ENCODE data around the gene GTF2I. TPM values are rescaled to one million over a fixed set of nuclear protein-coding genes. Genes with fewer than 3 reads are reported as not detected.
"Not testable (repeated sequence)": the region's sequence is repeated elsewhere in the genome, so short reads cannot be mapped to it uniquely, and the experiment has no call there.

Gene GTF2I
- total RNA-seq, 4 donors from 2014 or later: 149 to 252 (median 173) TPM

DNA sequence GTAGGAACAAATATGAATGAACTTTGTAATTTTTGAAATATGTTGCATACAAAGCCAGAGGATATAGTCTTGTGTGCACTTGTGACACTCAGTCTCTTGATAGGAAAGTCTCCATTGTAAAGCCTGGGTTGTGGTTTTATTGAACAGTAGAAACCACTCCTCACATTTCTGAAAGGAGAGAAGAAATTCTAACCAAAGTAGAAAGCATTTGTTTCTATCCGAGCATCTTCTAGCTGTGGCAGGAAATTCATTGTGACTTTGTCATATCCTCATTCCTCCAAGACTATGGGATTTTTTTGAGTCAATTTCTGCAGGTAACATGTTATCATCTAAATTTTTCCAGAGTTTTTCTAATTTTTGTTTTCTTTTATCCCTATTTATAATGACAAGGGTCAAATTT is 60.8 kb downstream of the GTF2I start:
- TF ChIP-seq, protein P1, sequence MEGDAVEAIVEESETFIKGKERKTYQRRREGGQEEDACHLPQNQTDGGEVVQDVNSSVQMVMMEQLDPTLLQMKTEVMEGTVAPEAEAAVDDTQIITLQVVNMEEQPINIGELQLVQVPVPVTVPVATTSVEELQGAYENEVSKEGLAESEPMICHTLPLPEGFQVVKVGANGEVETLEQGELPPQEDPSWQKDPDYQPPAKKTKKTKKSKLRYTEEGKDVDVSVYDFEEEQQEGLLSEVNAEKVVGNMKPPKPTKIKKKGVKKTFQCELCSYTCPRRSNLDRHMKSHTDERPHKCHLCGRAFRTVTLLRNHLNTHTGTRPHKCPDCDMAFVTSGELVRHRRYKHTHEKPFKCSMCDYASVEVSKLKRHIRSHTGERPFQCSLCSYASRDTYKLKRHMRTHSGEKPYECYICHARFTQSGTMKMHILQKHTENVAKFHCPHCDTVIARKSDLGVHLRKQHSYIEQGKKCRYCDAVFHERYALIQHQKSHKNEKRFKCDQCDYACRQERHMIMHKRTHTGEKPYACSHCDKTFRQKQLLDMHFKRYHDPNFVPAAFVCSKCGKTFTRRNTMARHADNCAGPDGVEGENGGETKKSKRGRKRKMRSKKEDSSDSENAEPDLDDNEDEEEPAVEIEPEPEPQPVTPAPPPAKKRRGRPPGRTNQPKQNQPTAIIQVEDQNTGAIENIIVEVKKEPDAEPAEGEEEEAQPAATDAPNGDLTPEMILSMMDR (IDR thresholded peaks at IDR 0.05; ENCODE audit: low read depth): no peak

GRCh38 chr7:74722153-74722552 is 64.6 kb downstream of the GTF2I start:
- TF ChIP-seq, protein P1 (IDR thresholded peaks at IDR 0.05; ENCODE audit: low read depth): no peak

DNA sequence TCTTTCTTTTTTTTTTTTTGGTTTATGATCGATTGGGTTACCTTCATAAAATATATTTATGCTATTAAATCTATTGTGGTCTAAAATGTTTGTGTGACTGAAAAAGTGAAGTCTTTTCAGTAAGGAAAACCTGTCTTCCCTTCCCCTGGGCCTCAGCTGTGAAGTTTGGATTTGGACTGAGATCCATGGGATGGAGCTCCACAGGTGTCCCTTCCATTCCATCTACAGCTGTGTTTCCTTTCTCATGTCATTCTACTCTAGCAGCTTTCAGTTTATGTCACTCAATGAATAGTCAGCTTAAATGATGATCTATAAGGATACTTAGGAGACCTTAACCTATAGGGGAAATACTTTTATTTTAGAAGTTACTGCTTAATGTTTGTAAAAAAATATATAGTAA is 68.3 kb downstream of the GTF2I start:
- TF ChIP-seq, protein P1 (IDR thresholded peaks at IDR 0.05; ENCODE audit: low read depth): no peak

- TF ChIP-seq, protein P1 (IDR thresholded peaks at IDR 0.05; ENCODE audit: low read depth): no peak
Observed at GRCh38 chr7:74726309-74727101, 69.0 kb downstream of the GTF2I start.

DNA sequence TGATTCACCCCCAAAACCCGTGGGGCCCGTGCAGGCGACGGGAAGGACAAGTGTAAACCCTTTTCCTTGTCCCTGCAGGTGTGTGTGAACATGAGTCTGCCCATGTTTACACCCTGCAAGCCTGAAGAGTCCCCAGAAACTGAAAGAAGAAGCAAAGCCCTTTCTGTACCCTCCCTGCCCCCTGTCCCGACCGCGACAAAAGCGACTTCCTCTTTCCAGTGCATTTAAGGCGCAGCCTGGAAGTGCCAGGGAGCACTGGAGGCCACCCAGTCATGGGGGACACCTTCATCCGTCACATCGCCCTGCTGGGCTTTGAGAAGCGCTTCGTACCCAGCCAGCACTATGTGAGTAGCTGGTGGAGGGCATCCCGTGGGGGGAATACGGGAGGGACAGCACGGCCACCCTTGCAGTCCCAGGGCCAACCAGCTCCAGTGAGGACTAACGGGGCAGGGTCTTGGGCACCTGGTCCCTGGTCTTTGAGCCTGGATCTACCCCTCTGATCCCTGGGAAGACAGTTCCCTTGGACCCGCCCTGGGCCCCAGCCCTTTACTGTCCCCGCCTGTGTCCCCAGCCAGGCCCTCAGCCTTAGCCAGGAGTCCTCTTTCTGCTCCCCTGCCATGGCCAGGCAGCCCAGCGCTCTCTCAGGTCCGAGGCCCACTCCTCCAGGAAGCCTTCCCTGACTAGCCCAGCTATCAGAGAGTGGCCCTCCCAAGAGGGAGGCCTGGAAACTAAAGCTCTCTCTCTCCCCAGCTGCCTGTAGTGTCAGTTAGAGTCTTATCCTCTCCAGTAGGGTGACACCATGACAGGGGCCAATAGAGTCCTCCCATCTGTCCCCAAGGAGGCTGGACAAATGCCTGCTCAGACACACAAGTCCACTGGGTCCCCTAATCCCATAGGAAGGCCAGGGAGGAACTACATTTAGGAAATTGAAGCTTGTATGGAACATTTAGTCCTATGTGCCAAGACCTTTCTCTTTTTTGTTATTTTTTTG is 116.5 kb downstream of the GTF2I start, which contains the start of gene NCF1:
TSS of gene NCF1 (plus strand) at position 252 of the 991 bp plus-strand sequence. CDS start at position 273, 21 bp downstream.
- TF ChIP-seq, protein P1 (IDR thresholded peaks at IDR 0.05; ENCODE audit: low read depth): not testable (repeated sequence)

Other genes with a start within 250 kb of the GTF2I start
- 10 to 100 TPM in 2 of 4 donors, 1 to 10 TPM in 2; 6.0 to 12.7 (median 10.2) TPM for gene GTF2IRD1, start 203.8 kb upstream of the GTF2I start, total RNA-seq
- gene NCF1, start 116.3 kb downstream of the GTF2I start, total RNA-seq: 1 to 10 TPM; 2.9 to 5.8 (median 4.3) TPM
- 10 to 100 TPM in 3 of 4 donors, 1 to 10 TPM in 1; 8.7 to 45.0 (median 28.4) TPM for gene GTF2IRD2, start 193.9 kb downstream of the GTF2I start, total RNA-seq

Measured in subcutaneous adipose tissue (tissue), 4 donors.